ENCODE results near the gene SYT9.

DNA sequence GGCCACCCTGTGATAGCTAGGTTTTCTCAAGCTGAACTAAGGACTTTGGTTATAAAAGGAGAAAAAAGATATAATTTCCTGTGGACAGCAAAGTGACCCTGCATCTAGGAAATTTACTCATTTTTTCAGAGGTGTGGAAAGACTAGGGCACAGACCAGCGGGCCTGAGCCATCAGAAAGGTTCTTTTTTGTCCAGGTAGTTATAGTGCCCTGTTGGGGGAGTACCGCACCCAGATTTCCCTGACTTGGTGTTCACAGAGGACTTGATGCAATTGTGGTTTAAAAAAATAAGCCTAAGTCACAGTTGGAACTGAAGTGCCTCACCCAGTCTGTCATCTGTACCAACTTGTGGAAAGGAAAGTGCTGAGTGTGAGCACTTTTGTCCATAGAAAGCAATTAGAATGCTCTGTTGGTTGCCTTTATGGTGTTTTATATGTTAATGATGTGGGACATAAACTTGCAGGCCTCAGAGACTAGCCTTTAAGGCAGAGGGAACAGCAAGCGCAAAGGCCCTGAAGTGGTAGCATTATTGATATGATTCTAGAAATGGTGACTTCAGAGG lies 3.1 kb downstream of the SYT9 start:
- TF ChIP-seq POLR2AphosphoS5 (IDR thresholded peaks at IDR 0.05; ENCODE audit: borderline replicate concordance, low read depth, low read length) = no peak
- TF ChIP-seq EZH2 (IDR thresholded peaks at IDR 0.05) = no peak
